HepG2 (cell line): Measurements from ENCODE around the gene MED4. TPM values are rescaled to one million over a fixed set of nuclear protein-coding genes. Genes with fewer than 3 reads are reported as not detected.

Source experiments
- EHMT2 ChIP-seq: fragments of 200-600 bp; sonication (generic); IDR thresholded peaks from 2 replicates; pipeline ENCODE4 v1.7.0; 2017; ENCODE audit warnings: antibody characterized with exemption, low read depth, low read length, borderline replicate concordance
- GATAD1 ChIP-seq: IDR thresholded peaks from 2 replicates; pipeline ENCODE4 v1.6.1; 2016; ENCODE audit warnings: missing genetic modification reagents, missing compliant biosample characterization
- GATAD2A ChIP-seq: IDR thresholded peaks from 2 replicates; pipeline ENCODE4 v1.6.1; 2016
- KDM4B ChIP-seq: sonication (generic); formaldehyde crosslinking; IDR thresholded peaks from 2 replicates; pipeline ENCODE4 v1.4.0; 2020; ENCODE audit warnings: missing genetic modification reagents
- MATR3 ChIP-seq: sonication (generic); formaldehyde crosslinking; IDR thresholded peaks from 2 replicates; pipeline ENCODE4 v1.4.0; 2020; ENCODE audit warnings: missing genetic modification reagents
- NFE2 ChIP-seq: sonication (generic); formaldehyde crosslinking; IDR thresholded peaks from 2 replicates; pipeline ENCODE4 v1.4.0; 2020; ENCODE audit warnings: missing genetic modification reagents
- PAWR ChIP-seq: sonication (generic); formaldehyde crosslinking; IDR thresholded peaks from 2 replicates; pipeline ENCODE4 v1.4.0; 2020; ENCODE audit warnings: missing genetic modification reagents, mild to moderate bottlenecking, borderline replicate concordance
- PCBP1 ChIP-seq: fragments of 200-400 bp; formaldehyde crosslinking; IDR thresholded peaks from 2 replicates; pipeline ENCODE4 v1.6.1; 2017; ENCODE audit warnings: mild to moderate bottlenecking, low read depth, low read length, borderline replicate concordance
- PHF8 ChIP-seq: sonication (generic); formaldehyde crosslinking; IDR thresholded peaks from 2 replicates; pipeline ENCODE4 v1.5.0; 2020; ENCODE audit warnings: missing genetic modification reagents
- TBL1XR1 ChIP-seq: fragments of 150-350 bp; IDR thresholded peaks from 2 replicates; pipeline ENCODE4 v1.6.1; 2014; ENCODE audit warnings: borderline replicate concordance, low read length; ENCODE audit not compliant: partially characterized antibody
- TBX2 ChIP-seq: sonication (generic); formaldehyde crosslinking; IDR thresholded peaks from 2 replicates; pipeline ENCODE4 v1.5.0; 2020; ENCODE audit warnings: missing genetic modification reagents, mild to moderate bottlenecking, borderline replicate concordance
- ZBTB38 ChIP-seq: sonication (generic); formaldehyde crosslinking; IDR thresholded peaks from 2 replicates; pipeline ENCODE4 v1.5.1; 2020; ENCODE audit warnings: mild to moderate bottlenecking, missing genetic modification reagents
- ZMYM4 ChIP-seq: sonication (generic); formaldehyde crosslinking; IDR thresholded peaks from 2 replicates; pipeline ENCODE4 v1.8.1; 2023; ENCODE audit warnings: mild to moderate bottlenecking, missing genetic modification reagents
- ZNF12 ChIP-seq: sonication (generic); formaldehyde crosslinking; IDR thresholded peaks from 2 replicates; pipeline ENCODE4 v1.5.0; 2020; ENCODE audit warnings: missing genetic modification reagents
- ZNF230 ChIP-seq: sonication (generic); formaldehyde crosslinking; IDR thresholded peaks from 2 replicates; pipeline ENCODE4 v1.4.0; 2020; ENCODE audit warnings: mild to moderate bottlenecking, missing genetic modification reagents
- ZNF235 ChIP-seq: sonication (generic); formaldehyde crosslinking; IDR thresholded peaks from 2 replicates; pipeline ENCODE4 v1.8.1; 2023; ENCODE audit warnings: mild to moderate bottlenecking, missing genetic modification reagents, borderline replicate concordance
- ZNF670 ChIP-seq: sonication (generic); formaldehyde crosslinking; IDR thresholded peaks from 2 replicates; pipeline ENCODE4 v1.8.0; 2022; ENCODE audit warnings: mild to moderate bottlenecking, missing genetic modification reagents, borderline replicate concordance
- ZNF703 ChIP-seq: sonication (generic); formaldehyde crosslinking; IDR thresholded peaks from 2 replicates; pipeline ENCODE4 v1.5.1; 2020; ENCODE audit warnings: missing genetic modification reagents, mild to moderate bottlenecking, moderate library complexity, borderline replicate concordance
- ZNF792 ChIP-seq: IDR thresholded peaks from 2 replicates; pipeline ENCODE4 v1.6.1; 2016
- polyA plus RNA-seq, 8 experiments: library from polyadenylated mRNA; depleted of rRNA in 3 of 8; stranded (reverse) in 7 of 8; unstranded in 1 of 8; fragments of >200 nt; fragmentation: Illumina TruSeq in 4 of 8; extraction: Trizol in 4 of 8; gene quantifications; 2 replicates each; pipeline versions ENCODE4 v1.2.1 to v1.2.3, GENCODE V29; 2011 to 2016; ENCODE audit warnings: low read depth in 4 of 8, missing spikeins in 1 of 8, mixed read lengths in 1 of 8; ENCODE audit not compliant: insufficient read depth in 1 of 8
- total RNA-seq, 5 experiments: library from RNA; depleted of rRNA; stranded (reverse); fragments of >200 nt; fragmentation: Illumina TruSeq; extraction: Trizol; gene quantifications; 2 replicates each; pipeline ENCODE4 v1.2.3, GENCODE V29; 2016; ENCODE audit warnings: low read depth in 1 of 5
- TF ChIP-seq, protein P1 (sequence below): IDR thresholded peaks from 2 replicates; pipeline ENCODE4 v1.6.1; 2016; ENCODE audit warnings: low read depth, borderline replicate concordance
- TF ChIP-seq, protein P2 (sequence below): sonication (generic); formaldehyde crosslinking; IDR thresholded peaks from 2 replicates; pipeline ENCODE4 v1.4.0; 2020; ENCODE audit warnings: missing genetic modification reagents, borderline replicate concordance
- TF ChIP-seq, protein P3 (sequence below): sonication (generic); formaldehyde crosslinking; IDR thresholded peaks from 2 replicates; pipeline ENCODE4 v1.8.0; 2022; ENCODE audit warnings: mild to moderate bottlenecking, missing genetic modification reagents
- TF ChIP-seq, protein P4 (sequence below): sonication (generic); formaldehyde crosslinking; IDR thresholded peaks from 2 replicates; pipeline ENCODE4 v1.8.1; 2023; ENCODE audit warnings: mild to moderate bottlenecking, inconsistent platforms, moderate library complexity, missing genetic modification reagents, borderline replicate concordance
- TF ChIP-seq, protein P5 (sequence below): IDR thresholded peaks from 2 replicates; pipeline ENCODE4 v1.6.1; 2016
- TF ChIP-seq, protein P6 (sequence below): fragments of 450-650 bp; IDR thresholded peaks from 2 replicates; pipeline ENCODE4 v1.6.1; 2016

The MED4 gene
- total and polyA plus RNA-seq, 2 of the 13 experiments (the other 11 are each of a cell fraction or from before 2014, with no cell fraction given): 49.4 to 57.8 TPM

DNA sequence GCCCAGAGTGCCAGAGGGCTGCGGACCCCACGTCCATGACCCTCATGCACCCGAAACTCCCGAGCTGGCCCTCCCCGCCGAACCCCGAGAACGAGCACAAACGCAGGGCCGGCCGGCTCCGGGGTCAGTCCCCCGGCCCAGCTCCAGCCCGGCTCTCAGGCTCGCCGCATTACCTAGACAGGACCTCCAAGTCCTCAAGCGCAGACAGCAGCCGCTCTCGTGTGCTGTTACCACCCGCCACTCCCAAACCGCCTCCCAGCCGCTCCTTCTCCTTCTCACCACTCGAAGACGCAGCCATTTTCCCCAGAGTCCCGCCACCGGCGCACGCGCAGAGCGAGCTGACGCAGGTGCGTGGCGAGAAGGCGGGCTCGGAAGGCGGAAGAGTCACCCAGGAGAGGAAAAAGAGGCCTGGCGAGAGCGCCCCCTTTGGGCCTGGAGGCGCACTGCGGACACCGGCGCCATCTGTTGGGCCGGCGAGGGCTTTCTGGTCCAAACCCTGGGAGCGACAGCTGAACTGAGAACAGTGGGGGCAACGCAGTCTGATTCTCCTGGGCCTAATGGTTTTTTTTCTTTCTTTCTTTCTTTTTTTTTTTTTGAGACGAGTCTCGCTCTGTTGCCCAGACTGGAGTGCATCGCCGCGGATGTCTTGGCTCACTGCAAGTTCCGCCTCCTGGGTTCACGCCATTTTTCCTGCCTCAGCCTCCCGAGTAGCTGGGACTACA is at the start of gene MED4 (continued):
- TF ChIP-seq ZNF670 (CRISPR knock-in tag) (peak; percentile 84), ZBTB38 (CRISPR knock-in tag) (peak; percentile 66; the same call in 1 of the 2 replicates), PHF8 (CRISPR knock-in tag) (peak; percentile 93), ZMYM4 (CRISPR knock-in tag) (peak; percentile 100), TBX2 (CRISPR knock-in tag) (peak; percentile 78), GATAD1 (peak; percentile 99), ZNF792 (CRISPR knock-in tag) (peak; percentile 78), ZNF230 (no peak), ZNF235 (no peak), TBL1XR1 (peak; percentile 33), EHMT2 (no peak), MATR3 (no peak), ZNF12 (CRISPR knock-in tag) (no peak), KDM4B (CRISPR knock-in tag) (peak; percentile 91), PCBP1 (0 out of 2 replicates have a peak, but pooled peaks have one; percentile 41), ZNF703 (CRISPR knock-in tag) (no peak; the same call in 1 of the 2 replicates), PAWR (CRISPR knock-in tag) (no peak), GATAD2A (CRISPR knock-in tag) (peak; percentile 72), NFE2 (CRISPR knock-in tag) (no peak)
- TF ChIP-seq, protein P1, sequence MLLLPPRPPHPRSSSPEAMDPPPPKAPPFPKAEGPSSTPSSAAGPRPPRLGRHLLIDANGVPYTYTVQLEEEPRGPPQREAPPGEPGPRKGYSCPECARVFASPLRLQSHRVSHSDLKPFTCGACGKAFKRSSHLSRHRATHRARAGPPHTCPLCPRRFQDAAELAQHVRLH (CRISPR knock-in tag): peak; percentile 94; the same call in 1 of the 2 replicates
- TF ChIP-seq, protein P2, sequence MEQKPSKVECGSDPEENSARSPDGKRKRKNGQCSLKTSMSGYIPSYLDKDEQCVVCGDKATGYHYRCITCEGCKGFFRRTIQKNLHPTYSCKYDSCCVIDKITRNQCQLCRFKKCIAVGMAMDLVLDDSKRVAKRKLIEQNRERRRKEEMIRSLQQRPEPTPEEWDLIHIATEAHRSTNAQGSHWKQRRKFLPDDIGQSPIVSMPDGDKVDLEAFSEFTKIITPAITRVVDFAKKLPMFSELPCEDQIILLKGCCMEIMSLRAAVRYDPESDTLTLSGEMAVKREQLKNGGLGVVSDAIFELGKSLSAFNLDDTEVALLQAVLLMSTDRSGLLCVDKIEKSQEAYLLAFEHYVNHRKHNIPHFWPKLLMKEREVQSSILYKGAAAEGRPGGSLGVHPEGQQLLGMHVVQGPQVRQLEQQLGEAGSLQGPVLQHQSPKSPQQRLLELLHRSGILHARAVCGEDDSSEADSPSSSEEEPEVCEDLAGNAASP: peak; percentile 74
- TF ChIP-seq, protein P3, sequence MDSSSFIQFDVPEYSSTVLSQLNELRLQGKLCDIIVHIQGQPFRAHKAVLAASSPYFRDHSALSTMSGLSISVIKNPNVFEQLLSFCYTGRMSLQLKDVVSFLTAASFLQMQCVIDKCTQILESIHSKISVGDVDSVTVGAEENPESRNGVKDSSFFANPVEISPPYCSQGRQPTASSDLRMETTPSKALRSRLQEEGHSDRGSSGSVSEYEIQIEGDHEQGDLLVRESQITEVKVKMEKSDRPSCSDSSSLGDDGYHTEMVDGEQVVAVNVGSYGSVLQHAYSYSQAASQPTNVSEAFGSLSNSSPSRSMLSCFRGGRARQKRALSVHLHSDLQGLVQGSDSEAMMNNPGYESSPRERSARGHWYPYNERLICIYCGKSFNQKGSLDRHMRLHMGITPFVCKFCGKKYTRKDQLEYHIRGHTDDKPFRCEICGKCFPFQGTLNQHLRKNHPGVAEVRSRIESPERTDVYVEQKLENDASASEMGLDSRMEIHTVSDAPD: no peak
- TF ChIP-seq, protein P4, sequence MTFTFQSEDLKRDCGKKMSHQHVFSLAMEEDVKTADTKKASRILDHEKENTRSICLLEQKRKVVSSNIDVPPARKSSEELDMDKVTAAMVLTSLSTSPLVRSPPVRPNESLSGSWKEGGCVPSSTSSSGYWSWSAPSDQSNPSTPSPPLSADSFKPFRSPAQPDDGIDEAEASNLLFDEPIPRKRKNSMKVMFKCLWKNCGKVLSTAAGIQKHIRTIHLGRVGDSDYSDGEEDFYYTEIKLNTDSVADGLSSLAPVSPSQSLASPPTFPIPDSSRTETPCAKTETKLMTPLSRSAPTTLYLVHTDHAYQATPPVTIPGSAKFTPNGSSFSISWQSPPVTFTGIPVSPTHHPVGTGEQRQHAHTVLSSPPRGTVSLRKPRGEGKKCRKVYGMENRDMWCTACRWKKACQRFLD (CRISPR knock-in tag): no peak
- TF ChIP-seq, protein P5, sequence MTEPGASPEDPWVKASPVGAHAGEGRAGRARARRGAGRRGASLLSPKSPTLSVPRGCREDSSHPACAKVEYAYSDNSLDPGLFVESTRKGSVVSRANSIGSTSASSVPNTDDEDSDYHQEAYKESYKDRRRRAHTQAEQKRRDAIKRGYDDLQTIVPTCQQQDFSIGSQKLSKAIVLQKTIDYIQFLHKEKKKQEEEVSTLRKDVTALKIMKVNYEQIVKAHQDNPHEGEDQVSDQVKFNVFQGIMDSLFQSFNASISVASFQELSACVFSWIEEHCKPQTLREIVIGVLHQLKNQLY (CRISPR knock-in tag): peak; percentile 32; the same call in 1 of the 2 replicates
- TF ChIP-seq, protein P6, sequence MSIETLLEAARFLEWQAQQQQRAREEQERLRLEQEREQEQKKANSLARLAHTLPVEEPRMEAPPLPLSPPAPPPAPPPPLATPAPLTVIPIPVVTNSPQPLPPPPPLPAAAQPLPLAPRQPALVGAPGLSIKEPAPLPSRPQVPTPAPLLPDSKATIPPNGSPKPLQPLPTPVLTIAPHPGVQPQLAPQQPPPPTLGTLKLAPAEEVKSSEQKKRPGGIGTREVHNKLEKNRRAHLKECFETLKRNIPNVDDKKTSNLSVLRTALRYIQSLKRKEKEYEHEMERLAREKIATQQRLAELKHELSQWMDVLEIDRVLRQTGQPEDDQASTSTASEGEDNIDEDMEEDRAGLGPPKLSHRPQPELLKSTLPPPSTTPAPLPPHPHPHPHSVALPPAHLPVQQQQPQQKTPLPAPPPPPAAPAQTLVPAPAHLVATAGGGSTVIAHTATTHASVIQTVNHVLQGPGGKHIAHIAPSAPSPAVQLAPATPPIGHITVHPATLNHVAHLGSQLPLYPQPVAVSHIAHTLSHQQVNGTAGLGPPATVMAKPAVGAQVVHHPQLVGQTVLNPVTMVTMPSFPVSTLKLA: 0 out of 2 replicates have a peak, but pooled peaks have one; percentile 2
